SU-DHL-6 (cell line): ENCODE data around the gene KCNC4.

Experiments
- H2AFZ ChIP-seq: fragments of 200-600 bp; sonication (generic); 2 replicates; pipeline ENCODE4 v1.6.1; 2014; ENCODE audit warnings: low read depth, mild to moderate bottlenecking, moderate library complexity, mixed read lengths, antibody characterized with exemption, low read length; ENCODE audit not compliant: severe bottlenecking
- H3F3A ChIP-seq: fragments of 200-600 bp; shearing (Covaris generic); 2 replicates; pipeline ENCODE4 v1.6.0; 2016; ENCODE audit warnings: antibody characterized with exemption, mild to moderate bottlenecking; ENCODE audit not compliant: insufficient read depth
- H3K27ac ChIP-seq: fragments of 200-600 bp; sonication (generic); 2 replicates; pipeline ENCODE4 v1.5.1; 2016; ENCODE audit warnings: low read depth, mild to moderate bottlenecking, low read length, moderate library complexity, mixed read lengths
- H3K27me3 ChIP-seq: fragments of 200-600 bp; sonication (generic), shearing (Covaris generic); 2 replicates; pipeline ENCODE4 v1.6.0; 2014; ENCODE audit warnings: mild to moderate bottlenecking, low read length
- H3K36me3 ChIP-seq: fragments of 200-600 bp; sonication (generic); 2 replicates; pipeline ENCODE4 v1.6.1; 2014; ENCODE audit warnings: mild to moderate bottlenecking, low read length, mixed read lengths
- H3K4me2 ChIP-seq: fragments of 300-600, 200-600 bp; shearing (Covaris generic), sonication (generic); 2 replicates; pipeline ENCODE4 v1.6.0; 2014; ENCODE audit warnings: low read length, low read depth, mild to moderate bottlenecking; ENCODE audit not compliant: poor library complexity, severe bottlenecking
- H3K4me3 ChIP-seq: fragments of 200-600 bp; sonication (generic); 2 replicates; pipeline ENCODE4 v1.5.1; 2014; ENCODE audit warnings: antibody characterized with exemption, low read length, mild to moderate bottlenecking, mixed read lengths; ENCODE audit not compliant: insufficient read depth, poor library complexity, severe bottlenecking
- H3K79me2 ChIP-seq: fragments of 200-600 bp; sonication (generic); 2 replicates; pipeline ENCODE4 v1.6.1; 2014; ENCODE audit warnings: mild to moderate bottlenecking, low read length, moderate library complexity; ENCODE audit not compliant: insufficient read depth
- H3K9ac ChIP-seq: fragments of 200-600 bp; sonication (generic); 2 replicates; pipeline ENCODE4 v1.7.0; 2014; ENCODE audit warnings: mild to moderate bottlenecking, low read length
- H3K9me2 ChIP-seq: fragments of 200-600 bp; sonication (generic); replicated peaks from 2 replicates; pipeline ENCODE4 v1.6.1; 2014; ENCODE audit warnings: low read length; ENCODE audit not compliant: insufficient read depth
- H3K9me3 ChIP-seq: fragments of 200-600 bp; sonication (generic); 2 replicates; pipeline ENCODE4 v1.6.1; 2014; ENCODE audit warnings: low read length, mixed read lengths; ENCODE audit not compliant: insufficient read depth
- H4K20me1 ChIP-seq: fragments of 200-600 bp; sonication (generic); 2 replicates; pipeline ENCODE4 v1.6.1; 2014; ENCODE audit warnings: low read depth, mild to moderate bottlenecking, antibody characterized with exemption, low read length, moderate library complexity, mixed read lengths
- EZH2phosphoT487 ChIP-seq: fragments of 200-600 bp; sonication (generic), shearing (Covaris generic); conservative IDR thresholded peaks from 2 replicates; pipeline ENCODE4 v1.6.1; 2018; ENCODE audit warnings: mild to moderate bottlenecking, antibody characterized with exemption, low read length, moderate library complexity, mixed read lengths
- TF ChIP-seq, protein P1 (sequence below): fragments of 200-600 bp; sonication (generic); IDR thresholded peaks from one replicate; pipeline ENCODE4 v1.5.1; 2017; ENCODE audit warnings: antibody characterized with exemption, mild to moderate bottlenecking, low read length, moderate library complexity; ENCODE audit not compliant: insufficient read depth, poor library complexity, severe bottlenecking

Gene KCNC4

DNA sequence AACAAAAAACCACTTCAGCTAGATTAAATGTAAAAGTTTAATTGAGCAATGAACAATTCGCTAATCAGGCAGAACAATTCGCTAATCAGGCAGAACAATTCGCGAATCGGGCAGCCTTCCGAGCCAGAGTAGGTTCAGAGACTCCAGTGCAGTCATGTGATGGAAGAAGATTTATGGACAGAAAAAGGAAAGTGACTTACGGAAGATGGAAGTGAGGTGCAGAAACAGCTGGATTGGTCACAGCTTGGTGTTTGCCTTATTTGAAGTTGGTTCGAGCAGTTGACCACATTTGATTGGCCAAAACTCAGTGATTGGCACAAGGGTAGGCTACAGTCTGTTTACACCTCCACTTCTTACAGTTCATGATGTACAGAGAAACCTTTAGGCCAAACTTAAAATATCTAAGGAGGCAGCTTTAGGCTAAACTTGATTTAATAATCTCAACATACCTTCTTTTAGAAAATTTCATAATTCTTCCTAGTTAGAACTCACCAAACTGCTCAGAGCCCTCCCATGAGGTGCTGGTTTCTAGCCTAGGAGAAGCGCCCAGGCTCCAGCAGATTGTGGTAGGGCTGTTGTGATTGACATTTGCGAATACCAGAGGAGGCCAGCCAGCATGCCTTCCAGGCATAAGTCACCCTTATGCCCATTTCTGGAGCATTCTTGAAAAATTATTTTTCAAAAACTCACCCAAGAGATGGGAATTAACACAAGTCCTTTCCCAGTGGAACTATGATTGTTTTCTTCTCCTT, 22.8 kb upstream of the KCNC4 start:
- no peaks in the 10 kb centered on the region for H3K36me3 ChIP-seq
- no peak overlapping the region for H3K4me3 ChIP-seq
- H2AFZ ChIP-seq = no peak overlapping the region
- H3K9me2 ChIP-seq = no peaks in the 10 kb centered on the region
- H3F3A ChIP-seq = no peaks in the 10 kb centered on the region
- TF ChIP-seq, protein P1, sequence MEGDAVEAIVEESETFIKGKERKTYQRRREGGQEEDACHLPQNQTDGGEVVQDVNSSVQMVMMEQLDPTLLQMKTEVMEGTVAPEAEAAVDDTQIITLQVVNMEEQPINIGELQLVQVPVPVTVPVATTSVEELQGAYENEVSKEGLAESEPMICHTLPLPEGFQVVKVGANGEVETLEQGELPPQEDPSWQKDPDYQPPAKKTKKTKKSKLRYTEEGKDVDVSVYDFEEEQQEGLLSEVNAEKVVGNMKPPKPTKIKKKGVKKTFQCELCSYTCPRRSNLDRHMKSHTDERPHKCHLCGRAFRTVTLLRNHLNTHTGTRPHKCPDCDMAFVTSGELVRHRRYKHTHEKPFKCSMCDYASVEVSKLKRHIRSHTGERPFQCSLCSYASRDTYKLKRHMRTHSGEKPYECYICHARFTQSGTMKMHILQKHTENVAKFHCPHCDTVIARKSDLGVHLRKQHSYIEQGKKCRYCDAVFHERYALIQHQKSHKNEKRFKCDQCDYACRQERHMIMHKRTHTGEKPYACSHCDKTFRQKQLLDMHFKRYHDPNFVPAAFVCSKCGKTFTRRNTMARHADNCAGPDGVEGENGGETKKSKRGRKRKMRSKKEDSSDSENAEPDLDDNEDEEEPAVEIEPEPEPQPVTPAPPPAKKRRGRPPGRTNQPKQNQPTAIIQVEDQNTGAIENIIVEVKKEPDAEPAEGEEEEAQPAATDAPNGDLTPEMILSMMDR = no peak
- TF ChIP-seq EZH2phosphoT487 = no peak
- H3K27ac ChIP-seq = no peak overlapping the region
- no peaks in the 10 kb centered on the region for H3K27me3 ChIP-seq
- no peak overlapping the region for H3K9ac ChIP-seq
- H3K79me2 ChIP-seq = no peaks in the 10 kb centered on the region
- no peak overlapping the region for H3K4me2 ChIP-seq
- H3K9me3 ChIP-seq = no peaks in the 10 kb centered on the region
- no peaks in the 10 kb centered on the region for H4K20me1 ChIP-seq

DNA sequence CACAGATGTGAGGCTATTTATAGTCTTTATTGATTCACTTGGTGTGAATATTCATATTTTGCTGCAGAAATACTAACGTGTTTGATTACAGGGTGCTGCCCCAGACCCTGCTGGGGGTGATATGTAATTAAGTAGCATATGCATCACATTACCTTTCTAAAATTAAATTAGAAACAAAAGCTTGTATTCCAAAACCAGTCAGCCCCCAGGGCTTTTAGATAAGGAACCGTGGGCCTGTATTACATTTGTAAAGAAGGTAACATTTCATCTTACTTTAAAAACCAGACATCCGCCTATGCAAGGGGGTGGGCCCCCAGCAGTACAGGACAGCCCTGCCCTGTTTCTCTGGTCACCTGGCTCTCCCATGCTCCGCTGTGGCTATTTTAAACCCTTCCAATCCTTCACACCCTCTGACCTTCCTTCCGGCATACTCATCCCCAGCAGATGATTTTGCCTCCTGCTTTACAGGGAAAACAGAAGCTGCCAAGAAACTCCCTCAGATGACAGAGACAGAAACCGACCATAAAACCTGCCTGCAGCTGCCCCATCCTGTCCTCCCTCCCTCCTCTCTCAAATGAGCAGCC, 22.0 kb upstream of the KCNC4 start:
- TF ChIP-seq, protein P1 = no peak
- TF ChIP-seq EZH2phosphoT487 = no peak
- Histone ChIP-seq H4K20me1 (no peaks in the 10 kb centered on the region), H3K4me3 (no peak overlapping the region), H3K36me3 (no peaks in the 10 kb centered on the region), H3K27me3 (no peaks in the 10 kb centered on the region), H3K9me3 (no peaks in the 10 kb centered on the region), H3K27ac (no peak overlapping the region), H3K79me2 (no peaks in the 10 kb centered on the region), H3K4me2 (no peak overlapping the region), H3K9me2 (no peaks in the 10 kb centered on the region), H3F3A (no peaks in the 10 kb centered on the region), H2AFZ (no peak overlapping the region), H3K9ac (no peak overlapping the region)

DNA sequence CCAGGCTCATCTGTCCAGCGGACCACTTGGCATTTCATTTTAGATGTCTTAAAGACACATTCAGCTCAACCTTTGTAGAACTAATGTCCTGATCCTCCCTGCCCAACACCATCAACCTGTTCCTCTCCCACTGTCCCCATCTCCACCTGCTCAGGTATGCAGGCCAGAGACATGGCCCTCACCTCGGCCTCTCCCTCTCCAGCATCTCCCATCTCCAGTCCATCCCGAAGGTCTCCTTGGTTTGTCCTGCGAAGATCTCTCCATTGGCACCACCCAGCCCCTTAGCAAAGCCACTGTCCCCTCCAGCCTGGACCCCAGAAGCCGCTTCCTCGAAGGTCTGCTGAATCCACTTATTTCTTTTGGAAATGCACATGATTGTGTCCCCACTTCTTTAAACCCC, 20.9 kb upstream of the KCNC4 start:
- Histone ChIP-seq H3F3A (no peaks in the 10 kb centered on the region), H3K36me3 (no peaks in the 10 kb centered on the region), H3K9me2 (no peaks in the 10 kb centered on the region), H3K9me3 (no peaks in the 10 kb centered on the region), H3K9ac (no peak overlapping the region), H2AFZ (no peak overlapping the region), H3K4me3 (no peak overlapping the region), H3K27me3 (no peaks in the 10 kb centered on the region), H4K20me1 (no peaks in the 10 kb centered on the region), H3K79me2 (no peaks in the 10 kb centered on the region), H3K27ac (no peak overlapping the region), H3K4me2 (no peak overlapping the region)
- no peak for TF ChIP-seq EZH2phosphoT487
- TF ChIP-seq, protein P1 = no peak
